GM12891 (cell line): ENCODE measurements around the gene GIPC1.

Experiments
- POLR2A ChIP-seq: IDR thresholded peaks from 2 replicates; pipeline ENCODE4 v1.6.1; 2011; ENCODE audit warnings: low read depth, low read length, control low read depth
- POLR2AphosphoS5 ChIP-seq: IDR thresholded peaks from 2 replicates; pipeline ENCODE4 v1.6.1; 2011; ENCODE audit warnings: low read depth, low read length, control low read depth
- TAF1 ChIP-seq: IDR thresholded peaks from 2 replicates; pipeline ENCODE4 v1.6.1; 2011; ENCODE audit warnings: low read depth, low read length, control low read depth

DNA sequence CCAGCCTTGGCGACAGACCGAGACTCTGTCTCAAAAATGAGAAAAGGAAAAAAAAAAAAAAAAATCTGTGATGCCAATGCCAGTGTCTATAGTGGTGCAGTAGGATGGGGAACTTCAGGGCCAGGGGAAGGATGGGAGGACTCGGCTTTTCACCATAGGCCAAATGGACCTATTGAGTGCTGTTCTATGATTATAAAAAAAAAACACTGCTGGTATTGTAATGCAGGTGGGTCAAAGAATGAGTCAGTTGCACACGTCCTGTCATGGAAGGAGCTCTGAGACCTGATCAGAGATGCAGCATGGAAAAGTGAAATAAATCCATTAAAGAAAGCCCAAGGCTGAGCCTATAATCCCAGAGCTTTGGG lies 15.3 kb upstream of the GIPC1 start:
- TF ChIP-seq POLR2A (no peak), POLR2AphosphoS5 (no peak), TAF1 (no peak)
